ENCODE data around the gene PELI3. TPM values are rescaled to one million over a fixed set of nuclear protein-coding genes. Genes with fewer than 3 reads are reported as not detected.

PELI3 gene
- total RNA-seq, 2 experiments from 2014 or later, result 4.3 to 8.1 TPM

DNA sequence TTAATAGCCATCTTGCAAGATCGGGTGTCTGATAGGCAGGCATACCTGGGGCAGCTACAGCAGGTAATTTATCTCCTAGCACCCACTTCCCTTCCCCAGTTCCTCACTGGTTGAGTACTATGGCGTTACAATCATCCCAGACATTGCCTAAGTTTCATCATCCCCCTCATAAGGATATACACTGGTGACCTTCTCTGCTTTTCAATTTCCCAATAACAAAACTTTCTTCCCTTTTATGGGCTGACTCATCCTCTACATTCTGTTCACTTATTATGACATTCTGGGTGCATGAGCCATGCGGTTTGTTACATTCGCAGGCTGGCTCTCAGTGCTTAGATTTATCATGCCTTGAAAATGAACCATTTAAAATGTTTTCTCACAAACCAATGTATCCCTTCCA is 23.1 kb upstream of the PELI3 start:
- H2AFZ ChIP-seq (ENCODE audit: low read length), result no peak overlapping the region
- no peak for TF ChIP-seq EZH2phosphoT487 (IDR thresholded peaks at IDR 0.05; ENCODE audit: borderline replicate concordance, low read depth, low read length)
- TF ChIP-seq, protein P1, sequence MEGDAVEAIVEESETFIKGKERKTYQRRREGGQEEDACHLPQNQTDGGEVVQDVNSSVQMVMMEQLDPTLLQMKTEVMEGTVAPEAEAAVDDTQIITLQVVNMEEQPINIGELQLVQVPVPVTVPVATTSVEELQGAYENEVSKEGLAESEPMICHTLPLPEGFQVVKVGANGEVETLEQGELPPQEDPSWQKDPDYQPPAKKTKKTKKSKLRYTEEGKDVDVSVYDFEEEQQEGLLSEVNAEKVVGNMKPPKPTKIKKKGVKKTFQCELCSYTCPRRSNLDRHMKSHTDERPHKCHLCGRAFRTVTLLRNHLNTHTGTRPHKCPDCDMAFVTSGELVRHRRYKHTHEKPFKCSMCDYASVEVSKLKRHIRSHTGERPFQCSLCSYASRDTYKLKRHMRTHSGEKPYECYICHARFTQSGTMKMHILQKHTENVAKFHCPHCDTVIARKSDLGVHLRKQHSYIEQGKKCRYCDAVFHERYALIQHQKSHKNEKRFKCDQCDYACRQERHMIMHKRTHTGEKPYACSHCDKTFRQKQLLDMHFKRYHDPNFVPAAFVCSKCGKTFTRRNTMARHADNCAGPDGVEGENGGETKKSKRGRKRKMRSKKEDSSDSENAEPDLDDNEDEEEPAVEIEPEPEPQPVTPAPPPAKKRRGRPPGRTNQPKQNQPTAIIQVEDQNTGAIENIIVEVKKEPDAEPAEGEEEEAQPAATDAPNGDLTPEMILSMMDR (conservative IDR thresholded peaks at IDR 0.05; ENCODE audit: low read length), result no peak
- ChIA-PET POLR2A (no interaction called here), CTCF (ENCODE audit: unreplicated experiment) (no interaction called here)
- no TSS peak for BruUV-seq (replicated peaks)
- DNase-seq (ENCODE audit: low spot score), result no peak
- H3K4me2 ChIP-seq (ENCODE audit: low read length), result no peak overlapping the region
- no peak overlapping the region for H3K4me3 ChIP-seq (ENCODE audit: low read depth, low read length, poor library complexity, severe bottlenecking)
- peaks cover 13% of the 10 kb centered on the region; the same call in 1 of the 2 replicates for H3K9me3 ChIP-seq (ENCODE audit: low read length)
- H3K9me2 ChIP-seq (ENCODE audit: insufficient read depth, low read length), result no peaks in the 10 kb centered on the region
- H3K27ac ChIP-seq (ENCODE audit: low read depth, low read length, poor library complexity, severe bottlenecking), result no peak overlapping the region
- H3K36me3 ChIP-seq (ENCODE audit: insufficient read depth, low read length), result no peaks in the 10 kb centered on the region
- intact Hi-C loops (cut with micrococcal nuclease; ENCODE audit: unreplicated experiment), result no loop called here
- no peaks in the 10 kb centered on the region for H3K79me2 ChIP-seq (ENCODE audit: insufficient read depth, low read depth, low read length)
- no peaks in the 10 kb centered on the region for H3K4me1 ChIP-seq (ENCODE audit: insufficient read depth, low read length, poor library complexity, severe bottlenecking)
- H4K20me1 ChIP-seq (ENCODE audit: insufficient read depth, low read length), result no peaks in the 10 kb centered on the region

- Histone ChIP-seq H3K4me1 (ENCODE audit: insufficient read depth, low read length, poor library complexity, severe bottlenecking) (no peaks in the 10 kb centered on the region), H3K9me3 (ENCODE audit: low read length) (peaks cover 13% of the 10 kb centered on the region; the same call in 1 of the 2 replicates), H2AFZ (ENCODE audit: low read length) (no peak overlapping the region), H4K20me1 (ENCODE audit: insufficient read depth, low read length) (no peaks in the 10 kb centered on the region), H3K27ac (ENCODE audit: low read depth, low read length, poor library complexity, severe bottlenecking) (no peak overlapping the region), H3K79me2 (ENCODE audit: insufficient read depth, low read depth, low read length) (no peaks in the 10 kb centered on the region), H3K9me2 (ENCODE audit: insufficient read depth, low read length) (no peaks in the 10 kb centered on the region), H3K36me3 (ENCODE audit: insufficient read depth, low read length) (no peaks in the 10 kb centered on the region), H3K4me2 (ENCODE audit: low read length) (no peak overlapping the region), H3K4me3 (ENCODE audit: low read depth, low read length, poor library complexity, severe bottlenecking) (no peak overlapping the region)
- DNase-seq (ENCODE audit: low spot score), result no peak
- intact Hi-C loops (cut with micrococcal nuclease; ENCODE audit: unreplicated experiment), result no loop called here
- BruUV-seq (replicated peaks), result no TSS peak
- TF ChIP-seq, protein P1 (conservative IDR thresholded peaks at IDR 0.05; ENCODE audit: low read length), result no peak
- no peak for TF ChIP-seq EZH2phosphoT487 (IDR thresholded peaks at IDR 0.05; ENCODE audit: borderline replicate concordance, low read depth, low read length)
- ChIA-PET CTCF (ENCODE audit: unreplicated experiment) (interaction anchor here (1.0 kb wide), 1 partner anchor 58 kb away, joined by 3 read pairs; no protein-coding TSS in a partner anchor), POLR2A (no interaction called here)
Observed at GRCh38 chr11:66447012-66447411, 19.7 kb upstream of the PELI3 start.

DNA sequence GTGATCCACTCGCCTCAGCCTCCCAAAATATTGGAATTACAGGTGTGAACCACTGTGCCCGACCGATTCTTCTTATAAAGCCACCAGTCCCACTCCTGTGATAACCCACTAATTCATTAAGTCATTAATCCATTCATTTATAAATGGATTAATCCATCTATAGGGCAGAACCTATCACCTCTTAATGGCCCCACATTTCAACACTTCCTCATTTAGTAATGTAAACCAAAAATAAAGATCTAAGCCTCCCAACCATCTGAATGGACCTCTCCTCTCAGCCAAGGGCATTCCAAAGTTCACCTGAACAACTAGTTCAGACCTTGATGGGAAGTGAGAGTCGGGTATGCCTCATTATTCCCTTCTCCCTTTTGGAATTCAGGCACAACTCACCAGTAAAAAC is 18.2 kb upstream of the PELI3 start:
- Histone ChIP-seq H3K4me3 (ENCODE audit: low read depth, low read length, poor library complexity, severe bottlenecking) (no peak overlapping the region), H3K36me3 (ENCODE audit: insufficient read depth, low read length) (no peaks in the 10 kb centered on the region), H3K4me1 (ENCODE audit: insufficient read depth, low read length, poor library complexity, severe bottlenecking) (no peaks in the 10 kb centered on the region), H3K9me2 (ENCODE audit: insufficient read depth, low read length) (no peaks in the 10 kb centered on the region), H3K79me2 (ENCODE audit: insufficient read depth, low read depth, low read length) (no peaks in the 10 kb centered on the region), H3K4me2 (ENCODE audit: low read length) (no peak overlapping the region), H3K9me3 (ENCODE audit: low read length) (peaks cover 8% of the 10 kb centered on the region; the same call in 1 of the 2 replicates), H2AFZ (ENCODE audit: low read length) (no peak overlapping the region), H3K27ac (ENCODE audit: low read depth, low read length, poor library complexity, severe bottlenecking) (no peak overlapping the region), H4K20me1 (ENCODE audit: insufficient read depth, low read length) (no peaks in the 10 kb centered on the region)
- intact Hi-C loops (cut with micrococcal nuclease; ENCODE audit: unreplicated experiment), result no loop called here
- no peak for DNase-seq (ENCODE audit: low spot score)
- ChIA-PET POLR2A (no interaction called here), CTCF (ENCODE audit: unreplicated experiment) (no interaction called here)
- BruUV-seq (replicated peaks), result no TSS peak
- TF ChIP-seq EZH2phosphoT487 (IDR thresholded peaks at IDR 0.05; ENCODE audit: borderline replicate concordance, low read depth, low read length), result no peak
- TF ChIP-seq, protein P1 (conservative IDR thresholded peaks at IDR 0.05; ENCODE audit: low read length), result no peak
